NCI-H2107 treated with DMSO at 0.1 percent for 48 hours (cell line): ENCODE results near the gene SCN8A.
"Not testable (repeated sequence)": the region's sequence is repeated elsewhere in the genome, so short reads cannot be mapped to it uniquely, and the experiment has no call there.

Source experiments
- DNase-seq: peaks from one replicate; lab custom pipeline; 2025; ENCODE audit not compliant: unreplicated experiment; lab: John Stamatoyannopoulos, UW

SCN8A gene

GRCh38 chr12:51755251-51755650, 164.2 kb downstream of the SCN8A start:
- no peak for DNase-seq

- no peak for DNase-seq
Measured at GRCh38 chr12:51759175-51759574, 168.1 kb downstream of the SCN8A start.

- no peak for DNase-seq
Measured at GRCh38 chr12:51759695-51760094, 168.7 kb downstream of the SCN8A start.

GRCh38 chr12:51760231-51760630, 169.2 kb downstream of the SCN8A start:
- no peak for DNase-seq

- DNase-seq = no peak
Measured at GRCh38 chr12:51763743-51764142, 172.7 kb downstream of the SCN8A start.

GRCh38 chr12:51766067-51766676, 175.1 kb downstream of the SCN8A start:
- no peak for DNase-seq

GRCh38 chr12:51771008-51771407, 180.0 kb downstream of the SCN8A start:
- DNase-seq = no peak

GRCh38 chr12:51773145-51773869, 182.3 kb downstream of the SCN8A start:
- DNase-seq = no peak

- no peak for DNase-seq
Measured at GRCh38 chr12:51774933-51775332, 183.9 kb downstream of the SCN8A start.

- no peak for DNase-seq
Measured at GRCh38 chr12:51777457-51777856, 186.4 kb downstream of the SCN8A start.

- no peak for DNase-seq
Measured at GRCh38 chr12:51777973-51778372, 186.9 kb downstream of the SCN8A start.

- no peak for DNase-seq
Measured at GRCh38 chr12:51779876-51780275, 188.8 kb downstream of the SCN8A start.

- DNase-seq = no peak
Measured at GRCh38 chr12:51784688-51785087, 193.7 kb downstream of the SCN8A start.

- DNase-seq = no peak
Measured at GRCh38 chr12:51785906-51786305, 194.9 kb downstream of the SCN8A start.

- DNase-seq = no peak
Measured at GRCh38 chr12:51788876-51789275, 197.8 kb downstream of the SCN8A start.

- peak; percentile 41 for DNase-seq
Measured at GRCh38 chr12:51792417-51792816, 201.4 kb downstream of the SCN8A start.

GRCh38 chr12:51793201-51793600, 202.2 kb downstream of the SCN8A start:
- DNase-seq = no peak

- DNase-seq = no peak
Measured at GRCh38 chr12:51797301-51797700, 206.3 kb downstream of the SCN8A start.

GRCh38 chr12:51798051-51798450, 207.0 kb downstream of the SCN8A start:
- DNase-seq = not testable (repeated sequence)

GRCh38 chr12:51798501-51798900, 207.5 kb downstream of the SCN8A start:
- DNase-seq = no peak

- no peak for DNase-seq
Measured at GRCh38 chr12:51801027-51801426, 210.0 kb downstream of the SCN8A start.

- no peak for DNase-seq
Measured at GRCh38 chr12:51806896-51807295, 215.9 kb downstream of the SCN8A start.

- DNase-seq = no peak
Measured at GRCh38 chr12:51809193-51809592, 218.2 kb downstream of the SCN8A start.
